SU-DHL-6 (cell line): ENCODE data around the gene PUM1.

Experiments
- H2AFZ ChIP-seq: fragments of 200-600 bp; sonication (generic); 2 replicates; pipeline ENCODE4 v1.6.1; 2014; ENCODE audit warnings: low read depth, mild to moderate bottlenecking, moderate library complexity, mixed read lengths, antibody characterized with exemption, low read length; ENCODE audit not compliant: severe bottlenecking
- H3F3A ChIP-seq: fragments of 200-600 bp; shearing (Covaris generic); 2 replicates; pipeline ENCODE4 v1.6.0; 2016; ENCODE audit warnings: antibody characterized with exemption, mild to moderate bottlenecking; ENCODE audit not compliant: insufficient read depth
- H3K27ac ChIP-seq: fragments of 200-600 bp; sonication (generic); 2 replicates; pipeline ENCODE4 v1.5.1; 2016; ENCODE audit warnings: low read depth, mild to moderate bottlenecking, low read length, moderate library complexity, mixed read lengths
- H3K27me3 ChIP-seq: fragments of 200-600 bp; sonication (generic), shearing (Covaris generic); 2 replicates; pipeline ENCODE4 v1.6.0; 2014; ENCODE audit warnings: mild to moderate bottlenecking, low read length
- H3K36me3 ChIP-seq: fragments of 200-600 bp; sonication (generic); 2 replicates; pipeline ENCODE4 v1.6.1; 2014; ENCODE audit warnings: mild to moderate bottlenecking, low read length, mixed read lengths
- H3K4me2 ChIP-seq: fragments of 300-600, 200-600 bp; shearing (Covaris generic), sonication (generic); 2 replicates; pipeline ENCODE4 v1.6.0; 2014; ENCODE audit warnings: low read length, low read depth, mild to moderate bottlenecking; ENCODE audit not compliant: poor library complexity, severe bottlenecking
- H3K4me3 ChIP-seq: fragments of 200-600 bp; sonication (generic); 2 replicates; pipeline ENCODE4 v1.5.1; 2014; ENCODE audit warnings: antibody characterized with exemption, low read length, mild to moderate bottlenecking, mixed read lengths; ENCODE audit not compliant: insufficient read depth, poor library complexity, severe bottlenecking
- H3K79me2 ChIP-seq: fragments of 200-600 bp; sonication (generic); 2 replicates; pipeline ENCODE4 v1.6.1; 2014; ENCODE audit warnings: mild to moderate bottlenecking, low read length, moderate library complexity; ENCODE audit not compliant: insufficient read depth
- H3K9ac ChIP-seq: fragments of 200-600 bp; sonication (generic); 2 replicates; pipeline ENCODE4 v1.7.0; 2014; ENCODE audit warnings: mild to moderate bottlenecking, low read length
- H3K9me2 ChIP-seq: fragments of 200-600 bp; sonication (generic); replicated peaks from 2 replicates; pipeline ENCODE4 v1.6.1; 2014; ENCODE audit warnings: low read length; ENCODE audit not compliant: insufficient read depth
- H3K9me3 ChIP-seq: fragments of 200-600 bp; sonication (generic); 2 replicates; pipeline ENCODE4 v1.6.1; 2014; ENCODE audit warnings: low read length, mixed read lengths; ENCODE audit not compliant: insufficient read depth
- H4K20me1 ChIP-seq: fragments of 200-600 bp; sonication (generic); 2 replicates; pipeline ENCODE4 v1.6.1; 2014; ENCODE audit warnings: low read depth, mild to moderate bottlenecking, antibody characterized with exemption, low read length, moderate library complexity, mixed read lengths
- EZH2phosphoT487 ChIP-seq: fragments of 200-600 bp; sonication (generic), shearing (Covaris generic); conservative IDR thresholded peaks from 2 replicates; pipeline ENCODE4 v1.6.1; 2018; ENCODE audit warnings: mild to moderate bottlenecking, antibody characterized with exemption, low read length, moderate library complexity, mixed read lengths
- TF ChIP-seq, protein P1 (sequence below): fragments of 200-600 bp; sonication (generic); IDR thresholded peaks from one replicate; pipeline ENCODE4 v1.5.1; 2017; ENCODE audit warnings: antibody characterized with exemption, mild to moderate bottlenecking, low read length, moderate library complexity; ENCODE audit not compliant: insufficient read depth, poor library complexity, severe bottlenecking

The PUM1 gene

DNA sequence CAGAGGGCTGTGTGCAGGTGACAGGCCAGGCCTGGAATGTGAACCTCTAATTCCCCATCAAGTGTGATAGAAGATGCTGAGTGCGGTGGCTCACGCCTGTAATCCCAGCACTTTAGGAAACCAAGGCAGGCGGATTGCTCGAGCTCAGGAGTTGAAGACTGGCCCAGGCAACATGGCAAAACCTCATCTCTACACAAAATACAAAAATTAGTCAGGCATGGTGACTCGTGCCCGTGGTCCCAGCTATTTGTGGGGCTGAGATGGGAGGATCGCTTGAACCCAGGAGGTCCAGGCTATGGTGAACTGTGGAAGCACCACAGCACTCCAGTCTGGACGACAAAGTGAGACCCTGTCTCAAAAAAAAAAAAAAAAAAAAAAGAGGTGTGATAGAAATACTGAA, 40.1 kb upstream of the PUM1 start:
- Histone ChIP-seq H3K4me3 (no peak overlapping the region), H3K79me2 (no peaks in the 10 kb centered on the region), H3K9ac (no peak overlapping the region), H3K9me3 (no peaks in the 10 kb centered on the region), H3K27me3 (no peaks in the 10 kb centered on the region), H3K9me2 (no peaks in the 10 kb centered on the region), H3K4me2 (no peak overlapping the region), H3K27ac (no peak overlapping the region), H2AFZ (no peak overlapping the region), H3F3A (no peaks in the 10 kb centered on the region), H3K36me3 (no peaks in the 10 kb centered on the region), H4K20me1 (no peaks in the 10 kb centered on the region)
- TF ChIP-seq EZH2phosphoT487 = no peak
- TF ChIP-seq, protein P1, sequence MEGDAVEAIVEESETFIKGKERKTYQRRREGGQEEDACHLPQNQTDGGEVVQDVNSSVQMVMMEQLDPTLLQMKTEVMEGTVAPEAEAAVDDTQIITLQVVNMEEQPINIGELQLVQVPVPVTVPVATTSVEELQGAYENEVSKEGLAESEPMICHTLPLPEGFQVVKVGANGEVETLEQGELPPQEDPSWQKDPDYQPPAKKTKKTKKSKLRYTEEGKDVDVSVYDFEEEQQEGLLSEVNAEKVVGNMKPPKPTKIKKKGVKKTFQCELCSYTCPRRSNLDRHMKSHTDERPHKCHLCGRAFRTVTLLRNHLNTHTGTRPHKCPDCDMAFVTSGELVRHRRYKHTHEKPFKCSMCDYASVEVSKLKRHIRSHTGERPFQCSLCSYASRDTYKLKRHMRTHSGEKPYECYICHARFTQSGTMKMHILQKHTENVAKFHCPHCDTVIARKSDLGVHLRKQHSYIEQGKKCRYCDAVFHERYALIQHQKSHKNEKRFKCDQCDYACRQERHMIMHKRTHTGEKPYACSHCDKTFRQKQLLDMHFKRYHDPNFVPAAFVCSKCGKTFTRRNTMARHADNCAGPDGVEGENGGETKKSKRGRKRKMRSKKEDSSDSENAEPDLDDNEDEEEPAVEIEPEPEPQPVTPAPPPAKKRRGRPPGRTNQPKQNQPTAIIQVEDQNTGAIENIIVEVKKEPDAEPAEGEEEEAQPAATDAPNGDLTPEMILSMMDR = no peak

- no peaks in the 10 kb centered on the region for H4K20me1 ChIP-seq
- H3K9ac ChIP-seq = no peak overlapping the region
- no peak overlapping the region for H3K4me3 ChIP-seq
- H2AFZ ChIP-seq = no peak overlapping the region
- no peak for TF ChIP-seq EZH2phosphoT487
- TF ChIP-seq, protein P1 = no peak
- no peak overlapping the region for H3K27ac ChIP-seq
- no peaks in the 10 kb centered on the region for H3F3A ChIP-seq
- H3K9me2 ChIP-seq = no peaks in the 10 kb centered on the region
- H3K79me2 ChIP-seq = no peaks in the 10 kb centered on the region
- H3K36me3 ChIP-seq = no peaks in the 10 kb centered on the region
- H3K4me2 ChIP-seq = no peak overlapping the region
- H3K27me3 ChIP-seq = no peaks in the 10 kb centered on the region
- no peaks in the 10 kb centered on the region for H3K9me3 ChIP-seq
These were observed 37.0 kb upstream of the PUM1 start for GRCh38 chr1:31102501-31102950.

DNA sequence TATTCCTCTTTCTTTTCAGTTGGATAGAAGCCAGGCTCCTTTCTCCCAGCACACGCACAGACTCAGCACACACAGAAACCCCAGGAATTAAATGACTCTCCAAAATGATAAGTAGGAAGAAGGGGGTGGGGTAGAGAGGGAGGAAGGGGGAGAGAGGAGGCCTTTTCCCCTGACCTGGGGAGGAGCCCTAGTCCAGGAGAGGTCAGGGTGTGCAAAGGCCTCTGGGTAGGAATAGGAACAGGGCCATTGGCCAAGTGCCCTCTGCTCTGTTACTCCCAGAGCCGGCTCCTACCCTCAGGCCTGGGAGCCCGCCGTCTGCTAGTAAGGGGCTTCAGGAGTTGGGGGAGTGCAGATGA, 35.6 kb upstream of the PUM1 start:
- Histone ChIP-seq H3K9me2 (no peaks in the 10 kb centered on the region), H4K20me1 (no peaks in the 10 kb centered on the region), H3K36me3 (no peaks in the 10 kb centered on the region), H3K4me3 (no peak overlapping the region), H2AFZ (no peak overlapping the region), H3K27ac (no peak overlapping the region), H3K79me2 (no peaks in the 10 kb centered on the region), H3F3A (no peaks in the 10 kb centered on the region), H3K9me3 (no peaks in the 10 kb centered on the region), H3K27me3 (no peaks in the 10 kb centered on the region), H3K4me2 (no peak overlapping the region), H3K9ac (no peak overlapping the region)
- TF ChIP-seq EZH2phosphoT487 = no peak
- TF ChIP-seq, protein P1 = no peak
